ENCODE data around the gene F7.

F7 gene

GRCh38 chr13:113119822-113120189, 14.2 kb downstream of the F7 start:
- DNase-seq, result no peak

- no peak for DNase-seq
Measured at GRCh38 chr13:113120300-113121182, 14.9 kb downstream of the F7 start.

GRCh38 chr13:113121183-113121927, 15.8 kb downstream of the F7 start:
- no peak for DNase-seq

GRCh38 chr13:113121928-113122471, 16.4 kb downstream of the F7 start:
- DNase-seq, result no peak

GRCh38 chr13:113122550-113123225, 17.1 kb downstream of the F7 start, which contains the start of gene F10:
TSS of gene F10 (plus strand) at chr13:113122799. CDS start at chr13:113122856, 57 bp downstream.
- no peak for DNase-seq

- no peak for DNase-seq
Measured at GRCh38 chr13:113123226-113124201, 17.9 kb downstream of the F7 start.

- DNase-seq, result no peak
Measured at GRCh38 chr13:113124211-113124970, 18.8 kb downstream of the F7 start.

GRCh38 chr13:113125506-113126264, 20.1 kb downstream of the F7 start:
- DNase-seq, result no peak

GRCh38 chr13:113126265-113127150, 20.9 kb downstream of the F7 start:
- DNase-seq, result no peak

- no peak for DNase-seq
Measured at GRCh38 chr13:113129480-113129879, 23.9 kb downstream of the F7 start.

GRCh38 chr13:113129921-113130750, 24.5 kb downstream of the F7 start:
- no peak for DNase-seq

GRCh38 chr13:113135281-113135760, 29.7 kb downstream of the F7 start:
- no peak for DNase-seq

- DNase-seq, result no peak
Measured at GRCh38 chr13:113137691-113138298, 32.2 kb downstream of the F7 start.

GRCh38 chr13:113138792-113139551, 33.4 kb downstream of the F7 start:
- no peak for DNase-seq

- DNase-seq, result no peak
Measured at GRCh38 chr13:113139577-113139976, 34.0 kb downstream of the F7 start.

GRCh38 chr13:113140677-113141600, 35.3 kb downstream of the F7 start:
- DNase-seq, result no peak
